ENCODE measurements around the gene HES3.

GRCh38 chr1:6272868-6273267 is 28.9 kb downstream of the HES3 start:
- TF ChIP-seq CTCF (conservative IDR thresholded peaks at IDR 0.05), result no peak
- no peak for TF ChIP-seq ZFX (IDR thresholded peaks at IDR 0.05)

Data from C4-2B (cell line).